Fibroblast of lung (primary cell): ENCODE data around the gene CRIP3. TPM values are rescaled to one million over a fixed set of nuclear protein-coding genes. Genes with fewer than 3 reads are reported as not detected.

Source experiments
- DNase-seq, 2 donors: peaks; one replicate each; pipeline versions ENCODE4 v3.0.0 to v3.0.0-alpha.2; 2010; ENCODE audit warnings: low read depth in 2 of 2
- H2AFZ ChIP-seq: 2 replicates; pipeline ENCODE4 v1.5.1; 2012; ENCODE audit warnings: low read length, control low read depth, inconsistent platforms
- H3K27ac ChIP-seq: 2 replicates; pipeline ENCODE4 v1.5.1; 2011; ENCODE audit warnings: low read length, control low read depth; ENCODE audit not compliant: insufficient read depth
- H3K27me3 ChIP-seq: 2 replicates; pipeline ENCODE4 v1.5.1; 2011; ENCODE audit warnings: mild to moderate bottlenecking, low read length; ENCODE audit not compliant: control insufficient read depth, insufficient read depth
- H3K36me3 ChIP-seq: 2 replicates; pipeline ENCODE4 v1.5.1; 2011; ENCODE audit warnings: low read length; ENCODE audit not compliant: control insufficient read depth, insufficient read depth
- H3K4me1 ChIP-seq: 2 replicates; pipeline ENCODE4 v1.5.1; 2011; ENCODE audit warnings: low read length; ENCODE audit not compliant: control insufficient read depth, insufficient read depth; ENCODE audit errors: extremely low read depth
- H3K4me2 ChIP-seq: 2 replicates; pipeline ENCODE4 v1.5.1; 2011; ENCODE audit warnings: low read length, control low read depth; ENCODE audit not compliant: insufficient read depth; ENCODE audit errors: extremely low read depth
- H3K4me3 ChIP-seq, 4 experiments: fragments of 200-600 bp in 1 of 4; sonication (generic) in 1 of 4; replicated peaks in 1 of 4; 2 replicates each; pipeline ENCODE4 v1.5.1; 2011 to 2016; ENCODE audit warnings: low read length in 4 of 4, low read depth in 3 of 4, mild to moderate bottlenecking in 3 of 4, control low read depth in 2 of 4, inconsistent platforms in 1 of 4, mixed read lengths in 1 of 4; ENCODE audit not compliant: insufficient read depth in 1 of 4; ENCODE audit errors: control extremely low read depth in 1 of 4
- H3K79me2 ChIP-seq: 2 replicates; pipeline ENCODE4 v1.5.1; 2012; ENCODE audit warnings: mild to moderate bottlenecking, low read length, inconsistent platforms; ENCODE audit not compliant: control insufficient read depth, insufficient read depth
- H3K9ac ChIP-seq: 2 replicates; pipeline ENCODE4 v1.5.1; 2011; ENCODE audit warnings: mild to moderate bottlenecking, low read length, control low read depth; ENCODE audit not compliant: insufficient read depth
- H3K9me3 ChIP-seq: 2 replicates; pipeline ENCODE4 v1.5.1; 2012; ENCODE audit warnings: low read depth, low read length; ENCODE audit not compliant: control insufficient read depth, insufficient read depth
- H4K20me1 ChIP-seq: 2 replicates; pipeline ENCODE4 v1.5.1; 2011; ENCODE audit warnings: low read length; ENCODE audit not compliant: control insufficient read depth, insufficient read depth; ENCODE audit errors: extremely low read depth
- CTCF ChIP-seq, 2 donors: IDR thresholded peaks in 1 of 2; conservative IDR thresholded peaks in 1 of 2; 1 replicate in 1 of 2; 2 replicates in 1 of 2; pipeline ENCODE4 v1.5.1; 2011 to 2012; ENCODE audit warnings: low read length in 2 of 2, control low read depth in 1 of 2, inconsistent platforms in 1 of 2, low read depth in 1 of 2, mild to moderate bottlenecking in 1 of 2
- EZH2 ChIP-seq: IDR thresholded peaks from 2 replicates; pipeline ENCODE4 v1.5.1; 2012; ENCODE audit warnings: low read length, control low read depth, mild to moderate bottlenecking; ENCODE audit errors: missing control alignments
- polyA plus RNA-seq, 2 donors: library from polyadenylated mRNA; depleted of rRNA in 1 of 2; stranded (reverse) in 1 of 2; unstranded in 1 of 2; fragments of >200 nt; gene quantifications; 2 replicates each; pipeline ENCODE4 v1.2.1, GENCODE V29; 2011 to 2012; ENCODE audit warnings: missing spikeins in 1 of 2
- total RNA-seq: library from RNA; depleted of rRNA; stranded (reverse); fragments of >200 nt; gene quantifications from 2 replicates; pipeline ENCODE4 v1.2.1, GENCODE V29; 2014

Gene CRIP3
- total and polyA plus RNA-seq, 2 donors (not counting 1 experiment from before 2014, with no cell fraction given): not detected

- TF ChIP-seq EZH2 (no peak), CTCF (conservative IDR thresholded peaks at IDR 0.05 in 1 of 2, IDR thresholded peaks at IDR 0.05 in 1 of 2; ENCODE audit: low read depth in 1 of 2, low read length in 2 of 2) (no peak)
- H2AFZ ChIP-seq: no peak overlapping the region
- no peaks in the 10 kb centered on the region for H4K20me1 ChIP-seq
- H3K27ac ChIP-seq: no peak overlapping the region
- H3K36me3 ChIP-seq: peaks cover 9% of the 10 kb centered on the region
- H3K79me2 ChIP-seq: no peaks in the 10 kb centered on the region
- H3K4me1 ChIP-seq: no peaks in the 10 kb centered on the region
- no peak overlapping the region for H3K9ac ChIP-seq
- no peak overlapping the region for H3K4me2 ChIP-seq
- no peak overlapping the region for H3K4me3 ChIP-seq
- no peak for DNase-seq
- no peaks in the 10 kb centered on the region for H3K9me3 ChIP-seq
- no peaks in the 10 kb centered on the region for H3K27me3 ChIP-seq
Observed at GRCh38 chr6:43339168-43339567, 30.5 kb upstream of the CRIP3 start.

DNA sequence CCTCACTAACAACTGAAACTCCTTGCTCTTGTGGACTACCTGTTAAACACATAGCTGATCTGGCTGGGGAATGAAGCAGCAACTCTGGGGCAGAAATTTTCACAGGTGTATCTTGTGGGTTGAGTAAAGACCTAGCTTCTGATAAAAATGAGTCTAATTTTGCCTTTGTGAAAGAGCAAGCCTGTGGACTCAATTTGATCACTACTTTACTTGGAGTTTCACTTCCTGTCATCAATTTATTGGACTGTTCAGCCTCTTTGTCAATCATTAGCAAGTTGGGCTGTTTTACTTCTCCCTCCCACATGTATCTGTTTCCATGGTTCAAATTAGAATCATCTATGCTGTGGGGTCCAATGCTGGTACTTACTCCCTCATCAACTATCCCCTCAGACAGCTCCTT lies 29.6 kb upstream of the CRIP3 start:
- no peak overlapping the region for H3K9ac ChIP-seq
- TF ChIP-seq CTCF (conservative IDR thresholded peaks at IDR 0.05 in 1 of 2, IDR thresholded peaks at IDR 0.05 in 1 of 2; ENCODE audit: low read depth in 1 of 2, low read length in 2 of 2): no peak
- H3K4me1 ChIP-seq: no peaks in the 10 kb centered on the region
- no peaks in the 10 kb centered on the region for H4K20me1 ChIP-seq
- H3K9me3 ChIP-seq: no peaks in the 10 kb centered on the region
- peaks cover 9% of the 10 kb centered on the region for H3K36me3 ChIP-seq
- no peaks in the 10 kb centered on the region for H3K79me2 ChIP-seq
- DNase-seq: no peak
- no peak overlapping the region for H3K27ac ChIP-seq
- H3K27me3 ChIP-seq: no peaks in the 10 kb centered on the region
- no peak overlapping the region for H2AFZ ChIP-seq
- no peak overlapping the region for H3K4me2 ChIP-seq
- H3K4me3 ChIP-seq: no peak overlapping the region

GRCh38 chr6:43336382-43336781 lies 27.8 kb upstream of the CRIP3 start:
- H3K4me1 ChIP-seq: no peaks in the 10 kb centered on the region
- H4K20me1 ChIP-seq: no peaks in the 10 kb centered on the region
- H3K27me3 ChIP-seq: no peaks in the 10 kb centered on the region
- no peak overlapping the region for H3K9ac ChIP-seq
- no peaks in the 10 kb centered on the region for H3K9me3 ChIP-seq
- no peak for DNase-seq
- H3K4me2 ChIP-seq: no peak overlapping the region
- H3K79me2 ChIP-seq: no peaks in the 10 kb centered on the region
- TF ChIP-seq EZH2 (no peak), CTCF (conservative IDR thresholded peaks at IDR 0.05 in 1 of 2, IDR thresholded peaks at IDR 0.05 in 1 of 2; ENCODE audit: low read depth in 1 of 2, low read length in 2 of 2) (no peak)
- peaks cover 7% of the 10 kb centered on the region for H3K36me3 ChIP-seq
- no peak overlapping the region for H3K4me3 ChIP-seq
- H3K27ac ChIP-seq: no peak overlapping the region
- H2AFZ ChIP-seq: no peak overlapping the region
